Stimulated activated CD8-positive, alpha-beta memory T cell treated with anti-CD3 and anti-CD28 coated beads, Interleukin-4, amount 100 ng/mL, for 1 hour (primary cell): Measurements from ENCODE around the gene AMOT.
"Not testable (repeated sequence)": the region's sequence is repeated elsewhere in the genome, so short reads cannot be mapped to it uniquely, and the experiment has no call there.

Experiments
- DNase-seq, 2 donors: peaks; one replicate each; pipeline ENCODE4 v3.0.0-alpha.2; 2020; ENCODE audit warnings: low read depth in 2 of 2, low spot score in 1 of 2

AMOT gene, protein sequence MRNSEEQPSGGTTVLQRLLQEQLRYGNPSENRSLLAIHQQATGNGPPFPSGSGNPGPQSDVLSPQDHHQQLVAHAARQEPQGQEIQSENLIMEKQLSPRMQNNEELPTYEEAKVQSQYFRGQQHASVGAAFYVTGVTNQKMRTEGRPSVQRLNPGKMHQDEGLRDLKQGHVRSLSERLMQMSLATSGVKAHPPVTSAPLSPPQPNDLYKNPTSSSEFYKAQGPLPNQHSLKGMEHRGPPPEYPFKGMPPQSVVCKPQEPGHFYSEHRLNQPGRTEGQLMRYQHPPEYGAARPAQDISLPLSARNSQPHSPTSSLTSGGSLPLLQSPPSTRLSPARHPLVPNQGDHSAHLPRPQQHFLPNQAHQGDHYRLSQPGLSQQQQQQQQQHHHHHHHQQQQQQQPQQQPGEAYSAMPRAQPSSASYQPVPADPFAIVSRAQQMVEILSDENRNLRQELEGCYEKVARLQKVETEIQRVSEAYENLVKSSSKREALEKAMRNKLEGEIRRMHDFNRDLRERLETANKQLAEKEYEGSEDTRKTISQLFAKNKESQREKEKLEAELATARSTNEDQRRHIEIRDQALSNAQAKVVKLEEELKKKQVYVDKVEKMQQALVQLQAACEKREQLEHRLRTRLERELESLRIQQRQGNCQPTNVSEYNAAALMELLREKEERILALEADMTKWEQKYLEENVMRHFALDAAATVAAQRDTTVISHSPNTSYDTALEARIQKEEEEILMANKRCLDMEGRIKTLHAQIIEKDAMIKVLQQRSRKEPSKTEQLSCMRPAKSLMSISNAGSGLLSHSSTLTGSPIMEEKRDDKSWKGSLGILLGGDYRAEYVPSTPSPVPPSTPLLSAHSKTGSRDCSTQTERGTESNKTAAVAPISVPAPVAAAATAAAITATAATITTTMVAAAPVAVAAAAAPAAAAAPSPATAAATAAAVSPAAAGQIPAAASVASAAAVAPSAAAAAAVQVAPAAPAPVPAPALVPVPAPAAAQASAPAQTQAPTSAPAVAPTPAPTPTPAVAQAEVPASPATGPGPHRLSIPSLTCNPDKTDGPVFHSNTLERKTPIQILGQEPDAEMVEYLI

DNA sequence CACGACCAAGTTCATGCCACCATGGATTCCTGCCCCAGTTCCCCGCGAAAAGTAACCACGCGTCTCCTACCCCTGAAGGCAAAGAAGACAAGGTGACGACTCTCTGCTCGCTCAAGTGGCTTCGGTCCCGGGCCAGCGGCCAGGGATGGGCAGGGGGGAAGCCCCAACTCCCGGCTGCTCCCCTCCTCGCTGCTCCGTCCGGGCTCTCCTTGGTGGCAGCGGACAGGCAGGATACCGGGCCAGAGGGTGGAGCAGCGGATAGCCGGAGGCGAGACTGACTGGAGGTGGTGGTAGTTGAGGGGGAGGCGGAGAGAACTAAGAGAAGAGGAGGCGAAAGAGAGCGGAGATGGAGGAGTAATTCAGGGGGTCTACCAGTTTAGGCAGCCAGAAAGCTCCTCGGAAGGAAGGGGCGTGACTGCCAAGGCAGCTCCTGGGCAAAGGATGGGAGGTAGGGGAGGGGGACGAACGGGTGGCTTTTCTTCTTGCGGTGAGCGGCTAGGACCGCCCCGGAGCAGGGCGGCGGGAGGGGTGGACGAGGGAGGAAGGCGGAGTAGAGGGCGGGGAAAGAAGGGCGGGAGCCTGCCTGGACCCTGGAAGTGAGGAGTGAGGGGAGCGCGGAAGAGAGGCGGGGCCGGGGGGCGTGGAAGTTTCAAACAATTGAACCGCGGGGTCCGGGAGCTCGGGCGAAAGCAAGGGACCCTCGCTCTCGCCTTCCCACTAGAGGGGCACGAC, at the start of gene AMOT:
TSS of gene AMOT (minus strand) at position 450 of the 732 bp plus-strand sequence. CDS start 17,705 bp downstream, outside the sequence.
- DNase-seq: peak; percentile 20 to 34

DNA sequence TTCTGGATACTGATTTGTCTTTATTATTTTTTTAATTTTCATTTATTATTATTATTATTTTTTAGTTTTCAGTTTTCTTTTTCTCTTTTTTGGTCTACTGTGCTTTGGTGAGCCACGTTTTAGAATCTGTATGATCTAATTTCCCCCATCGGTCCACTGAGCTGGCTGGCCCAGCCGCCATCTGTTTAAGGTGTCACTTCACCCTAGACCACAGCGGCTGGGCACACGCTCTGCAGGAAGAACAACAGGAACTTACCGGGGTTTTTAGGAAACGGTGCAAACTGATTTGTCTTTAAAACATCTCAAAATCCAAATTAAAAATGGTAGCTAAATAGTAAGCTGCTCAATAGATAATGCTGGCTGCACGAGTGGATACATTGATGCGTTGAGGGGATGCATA, 48.8 kb upstream of the AMOT start:
- no peak for DNase-seq

DNA sequence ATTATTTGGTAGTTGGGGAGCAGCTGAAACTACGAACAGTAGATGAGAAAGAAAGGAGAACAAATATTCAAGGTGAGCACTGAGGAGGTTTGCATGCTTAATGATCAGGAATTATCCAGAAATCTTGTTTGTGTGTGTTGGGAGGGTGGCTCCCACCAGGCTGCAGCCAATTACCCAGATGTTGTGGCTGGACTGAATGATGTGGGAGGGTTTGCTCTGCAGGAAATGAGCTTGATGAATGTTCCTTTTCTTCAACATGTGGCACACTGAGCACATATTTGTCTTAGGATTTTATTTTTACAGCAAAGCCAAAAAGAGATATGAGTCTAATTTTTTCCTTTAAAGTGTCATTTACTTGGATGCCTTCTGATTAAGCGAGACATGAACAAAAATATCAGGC, 48.3 kb upstream of the AMOT start:
- DNase-seq: no peak

DNA sequence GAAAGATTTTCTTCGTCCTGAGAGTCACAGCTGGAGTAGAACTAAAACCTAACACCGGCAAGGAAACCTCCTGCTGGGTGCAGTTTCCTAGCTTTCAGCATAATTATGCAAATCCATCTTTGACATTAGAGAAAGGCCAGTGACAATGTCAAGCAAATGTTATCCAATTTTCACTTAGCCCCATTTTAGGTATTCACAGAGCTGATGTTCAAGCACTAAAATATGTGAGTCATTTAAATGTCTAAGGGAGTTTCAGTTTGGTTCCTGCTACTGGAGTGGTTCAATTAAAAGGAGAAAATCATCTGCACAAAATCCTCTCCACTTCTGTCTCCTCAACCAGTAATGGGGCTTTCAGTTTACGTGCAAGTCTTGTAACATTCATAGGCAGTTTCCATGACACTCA, 37.1 kb upstream of the AMOT start:
- no peak for DNase-seq

DNA sequence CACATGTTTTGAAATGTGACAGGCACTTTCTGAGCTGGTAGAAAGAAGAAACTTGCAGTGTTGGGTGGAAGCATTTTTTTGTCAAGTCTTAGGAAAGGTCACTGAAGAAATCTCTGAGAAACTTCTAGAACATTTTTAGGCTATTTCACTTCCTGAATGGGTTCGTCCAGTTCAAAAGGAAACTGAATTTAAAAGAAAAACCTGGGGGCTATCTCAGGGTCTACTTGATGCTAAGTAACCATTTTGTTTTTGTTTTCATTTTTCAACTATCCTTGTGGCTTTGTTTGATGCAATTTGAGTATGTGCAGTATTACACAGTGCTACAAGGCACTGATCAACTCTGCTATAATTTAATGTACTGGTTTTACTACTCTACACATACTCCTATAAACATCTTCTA, 34.0 kb upstream of the AMOT start:
- DNase-seq: no peak

DNA sequence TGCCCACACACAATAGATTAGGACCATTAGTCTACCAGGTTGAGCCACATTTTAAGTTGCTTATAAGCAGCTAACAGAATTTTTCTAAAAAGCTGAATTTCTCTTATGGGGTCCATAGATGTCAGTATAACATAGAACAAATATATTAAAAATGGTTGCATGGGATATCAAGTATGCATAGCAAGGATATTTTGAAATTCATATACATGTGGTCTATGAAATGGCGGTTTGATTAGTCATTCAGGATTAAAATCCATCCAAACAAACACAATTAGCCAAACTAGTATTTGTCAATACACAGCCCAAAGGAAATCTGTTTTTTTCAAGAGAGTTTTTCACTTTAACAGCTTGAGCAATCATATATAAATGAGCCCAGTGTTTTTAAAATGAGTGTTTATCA, 33.5 kb upstream of the AMOT start:
- no peak for DNase-seq

DNA sequence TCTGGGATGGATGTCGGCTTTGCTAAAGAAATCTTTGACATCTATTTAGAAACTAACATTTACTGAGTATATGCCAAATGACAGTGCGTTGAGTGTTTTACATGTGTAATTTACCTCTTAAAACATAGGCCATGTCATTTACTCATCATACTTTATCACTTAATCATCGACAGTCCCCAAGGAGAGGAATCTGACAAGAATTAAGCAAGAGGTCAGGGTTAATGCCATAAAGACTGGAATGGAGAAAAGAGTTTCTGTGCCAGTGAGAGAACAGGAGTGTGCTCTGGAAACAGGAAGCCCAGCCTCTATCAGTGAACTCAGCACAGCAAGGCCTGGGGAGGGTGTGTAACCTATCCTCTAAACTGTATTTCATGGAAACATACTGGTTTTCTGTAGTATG, 28.0 kb upstream of the AMOT start:
- DNase-seq: no peak

DNA sequence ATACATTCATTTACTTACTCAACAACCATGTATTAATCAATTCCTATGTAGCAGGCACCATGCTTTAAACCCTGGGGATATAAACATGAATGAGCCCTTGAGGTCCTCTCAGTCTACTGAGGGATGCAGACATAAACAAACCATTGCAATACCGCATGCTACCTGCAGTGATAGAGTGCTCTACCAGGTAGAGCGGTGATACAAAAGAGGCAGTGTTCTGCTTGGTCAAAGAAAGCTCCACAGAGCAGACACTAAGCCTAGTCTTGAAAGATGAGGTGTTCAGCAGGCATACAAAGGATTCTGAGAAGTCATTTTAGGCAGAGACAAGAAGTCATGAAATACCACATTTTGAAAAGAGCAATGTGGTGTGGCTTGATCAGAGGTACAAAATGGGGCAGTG, 26.9 kb upstream of the AMOT start:
- no peak for DNase-seq

DNA sequence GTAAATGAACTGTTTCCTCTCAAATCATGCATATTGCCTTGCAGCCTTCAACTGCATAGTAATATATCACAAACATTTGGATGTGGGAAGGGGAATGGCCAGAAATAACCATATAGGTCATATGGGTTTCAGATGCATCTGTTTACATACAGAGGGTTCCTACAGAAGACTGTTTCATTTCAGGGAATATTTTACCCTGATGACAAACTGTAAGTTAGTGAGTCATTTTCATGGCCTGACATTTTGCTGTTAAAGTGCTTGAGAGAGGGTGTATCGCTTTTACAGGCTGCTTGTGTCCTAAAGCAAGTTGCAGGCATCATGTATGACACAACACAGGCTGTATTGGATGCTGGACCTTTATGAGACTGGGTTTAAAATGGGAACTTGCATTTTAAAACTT, 25.5 kb upstream of the AMOT start:
- DNase-seq: no peak

DNA sequence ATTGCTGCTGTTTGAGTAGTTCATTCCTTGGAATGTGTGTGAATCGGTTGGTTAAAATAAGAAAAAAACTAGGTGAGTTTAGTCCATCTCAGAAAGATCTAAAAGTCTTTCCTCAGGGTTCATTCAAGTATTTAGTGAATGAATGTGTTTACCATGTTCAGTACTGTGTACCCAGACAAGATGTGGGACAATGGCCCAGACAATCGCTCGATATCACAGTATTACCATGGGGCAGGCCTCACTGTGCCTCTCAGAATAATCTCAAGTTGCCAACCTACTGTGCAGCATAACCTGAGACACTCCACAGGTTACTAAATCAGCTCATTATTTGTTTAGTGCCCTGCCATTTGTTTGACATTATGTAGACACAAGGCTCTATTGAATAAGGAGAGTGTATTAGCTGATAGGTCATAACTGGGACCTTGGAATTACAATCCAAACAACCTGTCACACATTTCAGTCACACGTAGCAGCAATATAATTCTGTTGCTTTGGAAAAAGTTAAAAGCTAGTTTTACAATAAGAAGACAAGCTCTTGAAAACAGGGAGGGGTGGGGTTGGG, 24.9 kb upstream of the AMOT start:
- no peak for DNase-seq

DNA sequence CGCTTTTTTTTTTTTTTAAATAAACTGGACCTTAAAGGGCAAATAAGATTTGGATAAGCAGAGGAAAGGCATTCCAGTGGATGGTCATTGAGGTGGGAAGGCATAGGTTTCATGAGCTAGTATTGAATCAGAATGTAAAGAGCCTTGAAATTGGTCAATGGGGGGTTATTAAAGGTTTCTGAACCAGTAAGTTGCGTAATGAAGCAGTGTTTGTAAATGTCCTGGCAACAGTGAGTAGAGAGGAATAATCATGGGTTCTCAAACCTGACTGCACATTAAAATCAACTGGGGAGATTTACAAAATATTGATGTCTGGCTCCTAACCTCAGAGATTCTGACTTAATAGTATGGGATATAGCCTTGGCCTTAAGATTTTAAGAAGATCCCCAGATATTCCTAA, 23.2 kb upstream of the AMOT start:
- no peak for DNase-seq

DNA sequence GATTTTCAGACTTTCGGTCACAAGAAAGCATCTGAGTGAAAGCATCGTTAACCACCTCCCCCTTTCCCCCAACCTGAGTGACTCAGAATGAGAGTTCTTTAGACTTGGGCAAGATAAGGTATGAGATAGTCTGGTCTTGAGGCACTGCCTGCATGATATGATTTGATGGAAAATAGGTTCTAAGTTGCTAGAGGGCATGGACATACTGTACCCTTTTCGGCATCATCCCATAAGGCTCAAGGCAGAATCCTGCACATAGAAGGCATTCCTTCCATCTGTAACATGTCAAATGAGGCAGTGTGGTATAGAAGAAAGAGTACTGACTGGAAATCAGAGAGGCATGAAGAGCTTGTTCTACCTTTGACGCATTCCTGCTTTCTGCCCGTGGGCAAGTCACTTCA, 16.8 kb upstream of the AMOT start:
- no peak for DNase-seq

DNA sequence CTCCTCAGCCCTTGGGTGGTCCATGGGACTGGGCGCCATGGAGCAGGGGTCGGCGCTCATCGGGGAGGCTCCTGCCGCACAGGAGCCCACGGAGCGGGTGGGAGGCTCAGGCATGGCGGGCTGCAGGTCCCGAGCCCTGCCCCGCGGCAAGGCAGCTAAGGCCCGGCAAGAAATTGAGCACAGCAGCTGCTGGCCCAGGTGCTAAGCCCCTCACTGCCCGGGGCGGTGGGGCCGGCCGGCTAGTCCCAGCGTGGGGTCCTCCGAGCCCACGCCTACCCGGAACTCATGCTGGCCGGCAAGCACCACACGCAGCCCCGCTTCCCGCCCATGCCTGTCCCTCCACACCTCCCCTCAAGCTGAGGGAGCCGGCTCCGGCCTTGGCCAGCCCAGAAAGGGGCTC, 14.3 kb upstream of the AMOT start:
- not testable (repeated sequence) for DNase-seq

DNA sequence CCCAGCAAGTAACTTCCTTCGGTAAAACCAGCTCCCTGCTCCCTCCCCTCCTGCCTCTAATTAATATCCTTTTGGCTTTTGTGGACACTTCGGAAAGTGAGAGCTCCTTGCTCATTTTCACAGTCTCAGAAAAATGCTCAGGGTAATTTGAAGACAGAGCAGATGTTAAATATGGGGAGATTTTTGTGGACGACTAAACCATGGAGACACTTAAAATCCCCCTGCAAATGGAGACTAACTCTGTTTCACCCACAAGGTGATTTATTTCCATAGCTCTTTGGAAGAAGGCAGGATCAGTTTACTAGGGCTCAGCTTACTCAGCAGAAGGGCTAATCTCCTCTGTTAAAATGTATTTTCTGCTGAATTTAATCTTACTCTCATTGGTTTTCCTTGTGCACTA, 12.2 kb upstream of the AMOT start:
- DNase-seq: no peak

DNA sequence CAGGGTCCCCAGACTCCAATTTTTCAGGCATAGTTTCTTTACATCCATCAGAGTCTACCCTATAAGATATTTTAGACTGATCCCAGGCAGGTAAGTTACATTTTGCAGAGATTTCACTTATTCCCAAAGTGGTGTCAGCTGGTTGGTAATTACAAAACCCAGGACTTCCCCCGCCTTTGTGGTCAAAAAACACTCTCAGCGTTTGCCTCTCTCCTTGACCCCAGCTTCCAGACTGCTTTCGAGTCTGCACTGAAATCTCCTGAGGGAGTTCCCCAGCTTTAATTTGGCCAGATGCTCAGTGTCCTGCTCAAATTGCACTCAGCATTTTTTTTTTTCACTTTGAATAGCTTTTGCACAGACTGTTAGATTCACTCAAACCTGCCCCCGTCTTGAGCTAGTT, 11.2 kb upstream of the AMOT start:
- no peak for DNase-seq

DNA sequence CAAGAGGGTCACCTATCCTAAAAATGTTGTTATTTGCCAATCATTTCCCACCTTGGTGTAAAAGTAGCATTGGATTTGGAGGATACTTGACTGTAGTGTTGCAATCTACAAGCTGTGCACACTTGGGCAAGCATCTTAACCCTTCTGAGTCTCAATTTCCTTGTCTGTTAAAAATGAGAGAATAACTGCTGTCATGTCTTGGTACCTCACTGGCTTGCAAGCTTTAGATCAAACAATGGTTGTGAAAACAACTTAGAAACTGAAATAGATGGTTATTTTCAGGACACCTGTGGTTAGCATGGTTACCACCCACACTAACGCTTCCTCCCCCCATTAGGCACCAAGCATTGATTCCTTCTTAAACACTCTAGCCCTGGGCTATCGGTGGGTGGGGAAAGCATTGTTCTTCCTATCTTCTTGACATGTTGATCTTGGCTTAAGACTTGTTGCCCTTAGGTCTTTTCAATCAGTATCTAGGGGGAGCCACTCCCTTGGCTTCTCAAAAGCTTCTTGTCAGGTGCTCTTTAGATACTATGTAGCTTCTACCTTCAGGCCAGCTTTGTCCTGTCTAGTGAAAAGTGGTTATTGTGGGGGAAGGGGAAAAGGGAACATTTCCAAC, 10.6 kb upstream of the AMOT start:
- no peak for DNase-seq

DNA sequence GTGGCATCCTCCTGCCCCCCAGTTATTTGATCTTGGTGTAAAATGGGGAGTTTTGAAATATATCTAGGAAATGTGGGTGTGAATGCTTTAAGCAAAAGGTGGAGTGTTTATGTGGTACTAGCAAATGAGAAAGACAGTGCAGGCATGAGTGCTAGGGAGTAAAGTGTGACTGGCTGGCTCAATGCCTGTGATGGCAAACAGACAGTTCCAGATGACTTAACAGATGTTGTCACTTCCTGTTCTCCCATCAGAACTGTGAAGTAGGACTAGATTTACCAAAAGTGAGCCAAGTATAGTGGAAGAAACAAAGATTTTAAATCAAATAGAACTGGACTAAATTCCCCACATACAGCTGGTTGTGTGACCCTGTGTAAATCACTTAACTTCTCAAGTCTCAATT, 8.4 kb upstream of the AMOT start:
- DNase-seq: no peak

DNA sequence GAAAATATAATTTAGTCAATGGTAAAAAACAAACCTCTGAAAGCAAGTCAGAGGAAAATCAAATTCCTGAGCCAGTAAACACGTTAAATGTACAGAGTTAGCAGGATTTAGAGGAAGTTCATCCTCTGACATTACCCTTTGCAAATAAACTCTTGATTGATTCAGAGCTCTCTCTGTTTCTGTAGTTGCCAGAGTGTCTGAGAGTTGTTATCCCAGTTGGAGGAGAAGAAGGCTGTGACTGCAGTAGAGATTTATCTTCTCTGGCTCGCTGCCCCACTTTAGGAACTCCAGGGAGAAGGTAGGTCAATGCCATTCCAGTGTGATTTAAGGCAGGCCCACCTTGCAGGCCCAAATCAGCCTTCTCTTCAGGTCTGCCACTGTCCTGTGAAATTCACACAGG, 6.2 kb upstream of the AMOT start:
- DNase-seq: no peak

DNA sequence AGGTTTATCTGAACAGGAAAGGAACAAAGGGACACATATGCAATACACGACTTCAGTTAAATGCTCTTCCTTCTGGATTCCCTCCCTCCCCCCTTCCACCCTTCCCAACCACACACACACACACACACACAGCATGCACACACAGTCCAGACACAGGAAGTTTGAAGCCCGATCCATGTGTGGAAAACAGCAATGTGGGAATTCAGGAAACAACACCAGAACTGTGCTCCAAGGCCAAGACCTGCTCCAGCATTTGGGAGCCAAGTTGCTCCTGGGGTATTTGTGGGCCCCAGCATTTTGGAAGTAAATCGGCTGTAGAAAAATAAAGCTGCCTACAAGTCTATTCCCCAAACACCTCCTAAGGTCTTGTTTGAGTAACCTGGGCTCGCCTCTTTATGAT, 5.6 kb upstream of the AMOT start:
- DNase-seq: no peak

DNA sequence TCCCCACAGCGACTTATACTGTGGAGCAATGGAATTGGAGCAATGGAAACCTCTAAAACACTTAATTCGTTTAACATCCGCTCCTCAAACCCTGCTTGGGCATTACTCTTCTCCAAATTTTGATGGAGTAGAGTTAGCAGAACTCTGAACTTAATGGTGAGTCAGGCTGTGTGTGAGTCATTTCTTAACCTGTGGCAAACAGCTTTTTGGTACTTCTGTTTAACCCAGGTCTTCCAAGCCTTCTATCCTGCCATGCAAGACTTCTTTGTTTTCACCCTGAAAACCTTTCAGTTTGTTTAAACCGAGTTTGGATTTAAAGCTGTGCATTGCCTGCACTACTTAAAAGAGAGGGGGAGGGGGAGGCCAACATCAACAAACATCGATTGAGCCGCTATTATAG, 3.6 kb upstream of the AMOT start:
- no peak for DNase-seq

DNA sequence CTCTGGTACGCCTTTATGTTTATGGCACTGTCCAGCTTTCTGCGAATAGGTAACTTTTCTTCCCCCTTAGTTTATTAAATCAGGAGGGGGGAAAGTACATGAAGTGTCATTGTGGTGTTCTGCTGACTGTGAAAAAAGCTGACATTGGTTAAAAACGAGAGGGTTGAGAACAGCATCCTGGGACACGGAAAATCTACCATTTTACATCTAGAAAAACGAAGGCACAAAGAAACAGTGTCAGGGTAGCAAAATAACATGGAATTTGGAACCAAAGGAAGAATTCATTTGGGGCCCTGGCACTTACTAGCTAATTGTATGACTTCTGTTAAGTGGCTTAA, 1.2 kb upstream of the AMOT start:
- DNase-seq: no peak
